NCI-H774 (cell line): ENCODE results near the gene SETX.
"Not testable (repeated sequence)": the region's sequence is repeated elsewhere in the genome, so short reads cannot be mapped to it uniquely, and the experiment has no call there.

Experiments used
- DNase-seq: peaks from one replicate; lab custom pipeline; 2025; lab: John Stamatoyannopoulos, UW

The SETX gene

GRCh38 chr9:132354637-132355355, at the start of gene SETX:
Gene SETX, minus strand, starts transcription at chr9:132354986. Its CDS starts 5,558 bp downstream, at chr9:132349428.
- DNase-seq: peak; percentile 99

GRCh38 chr9:132404228-132404881, 49.6 kb upstream of the SETX start:
- no peak for DNase-seq

- DNase-seq: no peak
Observed at GRCh38 chr9:132401824-132402223, 47.0 kb upstream of the SETX start.

GRCh38 chr9:132395560-132395959, 40.8 kb upstream of the SETX start:
- DNase-seq: no peak

GRCh38 chr9:132391449-132391848, 36.7 kb upstream of the SETX start:
- DNase-seq: no peak

- no peak for DNase-seq
Observed at GRCh38 chr9:132390966-132391365, 36.2 kb upstream of the SETX start.

GRCh38 chr9:132387133-132387532, 32.3 kb upstream of the SETX start:
- no peak for DNase-seq

GRCh38 chr9:132384376-132384775, 29.6 kb upstream of the SETX start:
- DNase-seq: no peak

- DNase-seq: no peak
Observed at GRCh38 chr9:132383462-132383883, 28.7 kb upstream of the SETX start.

GRCh38 chr9:132381966-132382541, 27.3 kb upstream of the SETX start:
- no peak for DNase-seq

GRCh38 chr9:132378416-132378815, 23.6 kb upstream of the SETX start:
- not testable (repeated sequence) for DNase-seq

GRCh38 chr9:132377769-132378168, 23.0 kb upstream of the SETX start:
- not testable (repeated sequence) for DNase-seq

GRCh38 chr9:132372177-132373095, 17.6 kb upstream of the SETX start:
- no peak for DNase-seq

GRCh38 chr9:132370592-132370991, 15.8 kb upstream of the SETX start:
- DNase-seq: no peak

- no peak for DNase-seq
Observed at GRCh38 chr9:132369421-132369820, 14.6 kb upstream of the SETX start.

- DNase-seq: no peak
Observed at GRCh38 chr9:132367613-132368313, 13.0 kb upstream of the SETX start.

GRCh38 chr9:132366481-132366880, 11.7 kb upstream of the SETX start:
- DNase-seq: no peak

GRCh38 chr9:132365986-132366385, 11.2 kb upstream of the SETX start:
- DNase-seq: no peak

GRCh38 chr9:132364068-132364467, 9.3 kb upstream of the SETX start:
- DNase-seq: no peak

GRCh38 chr9:132357764-132358163, 3.0 kb upstream of the SETX start:
- DNase-seq: no peak

- no peak for DNase-seq
Observed at GRCh38 chr9:132356324-132356924, 1.6 kb upstream of the SETX start.
